Endothelial cell of umbilical vein (primary cell): ENCODE data around the gene DOCK1. TPM values are rescaled to one million over a fixed set of nuclear protein-coding genes. Genes with fewer than 3 reads are reported as not detected.

Experiments used
- BruUV-seq: library from RNA; stranded (reverse); fragments of 400-500 nt; replicated peaks from 2 replicates; lab custom pipeline; 2021; lab: Mats Ljungman, UMichigan
- CTCF ChIA-PET: fragments of 300-600, 350-600 bp; sonication (Branson Sonifier 250); formaldehyde crosslinking; loops from one replicate; lab custom pipeline; 2021; ENCODE audit warnings: antibody characterized with exemption, inconsistent platforms; lab: Charles Lee
- POLR2A ChIA-PET: fragments of 300-600, 350-600 bp; sonication (Branson Sonifier 250); formaldehyde crosslinking; loops from one replicate; lab custom pipeline; 2021; ENCODE audit warnings: antibody characterized with exemption, inconsistent platforms; lab: Charles Lee
- DNase-seq: peaks from one replicate; pipeline ENCODE4 v3.0.0-alpha.2; 2011; ENCODE audit warnings: low read depth, low spot score
- FAIRE-seq: peaks from 2 replicates; lab custom pipeline; 2011; peaks lifted over from hg19 to GRCh38; lab: Jason Lieb, UNC
- H2AFZ ChIP-seq: 2 replicates; pipeline ENCODE4 v1.6.0; 2012; ENCODE audit warnings: low read depth, low read length, control low read depth, inconsistent platforms
- H3K27ac ChIP-seq: 2 replicates; pipeline ENCODE4 v1.5.1; 2011; ENCODE audit warnings: low read depth, mild to moderate bottlenecking, control low read depth, low read length, moderate library complexity; ENCODE audit not compliant: insufficient read depth
- H3K27me3 ChIP-seq, 2 experiments: 2 replicates each; pipeline versions ENCODE4 v1.6.0 to v1.6.1; 2011; ENCODE audit warnings: low read length in 2 of 2, mixed read lengths in 1 of 2; ENCODE audit not compliant: control insufficient read depth in 2 of 2, insufficient read depth in 2 of 2
- H3K36me3 ChIP-seq, 2 experiments: 2 replicates in 1 of 2; 3 replicates in 1 of 2; pipeline ENCODE4 v1.5.1; 2011; ENCODE audit warnings: low read length in 2 of 2, mild to moderate bottlenecking in 1 of 2, moderate library complexity in 1 of 2; ENCODE audit not compliant: control insufficient read depth in 2 of 2, insufficient read depth in 2 of 2; ENCODE audit errors: extremely low read depth in 1 of 2
- H3K4me1 ChIP-seq: 3 replicates; pipeline ENCODE4 v1.5.1; 2011; ENCODE audit warnings: mild to moderate bottlenecking, low read length; ENCODE audit not compliant: control insufficient read depth, insufficient read depth; ENCODE audit errors: extremely low read depth
- H3K4me2 ChIP-seq: 2 replicates; pipeline ENCODE4 v1.6.1; 2011; ENCODE audit warnings: low read length, control low read depth, mixed read lengths; ENCODE audit not compliant: insufficient read depth
- H3K4me3 ChIP-seq, 3 experiments: fragments of 200-600 bp in 1 of 3; sonication (generic), shearing (Covaris generic) in 1 of 3; replicated peaks in 1 of 3; 2 replicates each; pipeline ENCODE4 v1.5.1; 2011 to 2016; ENCODE audit warnings: control low read depth in 3 of 3, low read length in 3 of 3, mild to moderate bottlenecking in 2 of 3, inconsistent platforms in 1 of 3, low read depth in 1 of 3, moderate library complexity in 1 of 3; ENCODE audit not compliant: insufficient read depth in 1 of 3
- H3K79me2 ChIP-seq: 2 replicates; pipeline ENCODE4 v1.6.0; 2012; ENCODE audit warnings: low read length, inconsistent platforms; ENCODE audit not compliant: control insufficient read depth, insufficient read depth
- H3K9ac ChIP-seq: replicated peaks from 2 replicates; pipeline ENCODE3; 2011; ENCODE audit warnings: low read length, control low read depth; ENCODE audit not compliant: insufficient read depth; ENCODE audit errors: extremely low read depth
- H3K9me1 ChIP-seq: replicated peaks from 3 replicates; pipeline ENCODE4 v1.6.0; 2011; ENCODE audit warnings: mild to moderate bottlenecking, low read length; ENCODE audit not compliant: control insufficient read depth, insufficient read depth; ENCODE audit errors: extremely low read depth
- H3K9me3 ChIP-seq: replicated peaks from 2 replicates; pipeline ENCODE4 v1.5.1; 2012; ENCODE audit warnings: low read length, inconsistent platforms; ENCODE audit not compliant: control insufficient read depth, insufficient read depth
- H4K20me1 ChIP-seq: replicated peaks from 2 replicates; pipeline ENCODE3; 2011; ENCODE audit warnings: mild to moderate bottlenecking, low read length; ENCODE audit not compliant: control insufficient read depth, insufficient read depth; ENCODE audit errors: extremely low read depth
- EZH2 ChIP-seq: IDR thresholded peaks from 2 replicates; pipeline ENCODE4 v1.6.1; 2012; ENCODE audit warnings: borderline replicate concordance, low read depth, mild to moderate bottlenecking, moderate library complexity, low read length, inconsistent platforms; ENCODE audit not compliant: severe bottlenecking
- FOS ChIP-seq: IDR thresholded peaks from 2 replicates; pipeline ENCODE4 v1.6.1; 2011; ENCODE audit warnings: mild to moderate bottlenecking, low read length, moderate library complexity, borderline replicate concordance; ENCODE audit not compliant: insufficient read depth
- GATA2 ChIP-seq: IDR thresholded peaks from 2 replicates; pipeline ENCODE4 v1.7.0; 2011; ENCODE audit warnings: low read depth, mild to moderate bottlenecking, moderate library complexity, mixed read lengths, low read length; ENCODE audit not compliant: insufficient read length, insufficient read depth
- JUN ChIP-seq: IDR thresholded peaks from 2 replicates; pipeline ENCODE4 v1.6.1; 2011; ENCODE audit warnings: borderline replicate concordance, low read depth; ENCODE audit not compliant: insufficient read length, insufficient read depth
- MYC ChIP-seq: IDR thresholded peaks from one replicate; pipeline ENCODE4 v1.6.1; 2011; ENCODE audit warnings: mild to moderate bottlenecking, low read depth, low read length
- POLR2A ChIP-seq: IDR thresholded peaks from 2 replicates; pipeline ENCODE4 v1.6.1; 2012; ENCODE audit warnings: low read depth, mild to moderate bottlenecking, control low read depth, low read length
- POLR2AphosphoS5 ChIP-seq: IDR thresholded peaks from 2 replicates; pipeline ENCODE4 v1.6.1; 2012; ENCODE audit warnings: low read depth, mild to moderate bottlenecking, control low read depth, low read length, moderate library complexity; ENCODE audit not compliant: insufficient read depth
- dilution Hi-C: fragments of 300-500 bp; cut with MboI; formaldehyde crosslinking; loops from one replicate; pipeline ENCODE4 v1.15.0; 2019; ENCODE audit warnings: low sequenced_read_pairs; ENCODE audit not compliant: extremely low pct_ligation_motif_present
- intact Hi-C: fragments of 100-400 bp; cut with micrococcal nuclease; formaldehyde crosslinking; loops from one replicate; pipeline ENCODE4 v1.10.0; 2022
- polyA plus RNA-seq, 4 experiments: library from polyadenylated mRNA; depleted of rRNA in 3 of 4; stranded (reverse) in 3 of 4; unstranded in 1 of 4; fragments of >200 nt; gene quantifications; 2 replicates each; pipeline versions ENCODE4 v1.2.1 to v1.2.3, GENCODE V29; 2011 to 2012; ENCODE audit warnings: missing spikeins in 1 of 4
- total RNA-seq: library from RNA; stranded (reverse); gene quantifications from 2 replicates; pipeline ENCODE4 v1.2.3, GENCODE V29; 2021
- TF ChIP-seq, protein P1 (sequence below): IDR thresholded peaks from 2 replicates; pipeline ENCODE4 v1.6.1; 2011; ENCODE audit not compliant: insufficient read depth, insufficient read length
- TF ChIP-seq, protein P2 (sequence below), 2 donors: IDR thresholded peaks; 1 replicate in 1 of 2; 2 replicates in 1 of 2; pipeline ENCODE4 v1.5.1; 2011; ENCODE audit warnings: low read length in 2 of 2, mild to moderate bottlenecking in 2 of 2, moderate library complexity in 2 of 2, control low read depth in 1 of 2, inconsistent platforms in 1 of 2, low read depth in 1 of 2; ENCODE audit not compliant: insufficient read depth in 1 of 2; ENCODE audit errors: extremely low read depth in 1 of 2

The DOCK1 gene
- total and polyA plus RNA-seq, 2 donors (not counting 3 experiments of a cell fraction or from before 2014, with no cell fraction given), result 22.5 to 83.1 TPM

- H3K4me3 ChIP-seq, result no peak overlapping the region
Observed at GRCh38 chr10:126903656-126904360, 1.4 kb upstream of the DOCK1 start.

More at GRCh38 chr10:126903656-126904360, 1.4 kb upstream of the DOCK1 start:
- dilution Hi-C loops, result no loop called here
- TF ChIP-seq, protein P1, sequence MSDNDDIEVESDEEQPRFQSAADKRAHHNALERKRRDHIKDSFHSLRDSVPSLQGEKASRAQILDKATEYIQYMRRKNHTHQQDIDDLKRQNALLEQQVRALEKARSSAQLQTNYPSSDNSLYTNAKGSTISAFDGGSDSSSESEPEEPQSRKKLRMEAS, result no peak
- TF ChIP-seq FOS (no peak), MYC (no peak), GATA2 (no peak), JUN (no peak), POLR2AphosphoS5 (no peak), POLR2A (no peak), EZH2 (no peak)
- TF ChIP-seq, protein P2, sequence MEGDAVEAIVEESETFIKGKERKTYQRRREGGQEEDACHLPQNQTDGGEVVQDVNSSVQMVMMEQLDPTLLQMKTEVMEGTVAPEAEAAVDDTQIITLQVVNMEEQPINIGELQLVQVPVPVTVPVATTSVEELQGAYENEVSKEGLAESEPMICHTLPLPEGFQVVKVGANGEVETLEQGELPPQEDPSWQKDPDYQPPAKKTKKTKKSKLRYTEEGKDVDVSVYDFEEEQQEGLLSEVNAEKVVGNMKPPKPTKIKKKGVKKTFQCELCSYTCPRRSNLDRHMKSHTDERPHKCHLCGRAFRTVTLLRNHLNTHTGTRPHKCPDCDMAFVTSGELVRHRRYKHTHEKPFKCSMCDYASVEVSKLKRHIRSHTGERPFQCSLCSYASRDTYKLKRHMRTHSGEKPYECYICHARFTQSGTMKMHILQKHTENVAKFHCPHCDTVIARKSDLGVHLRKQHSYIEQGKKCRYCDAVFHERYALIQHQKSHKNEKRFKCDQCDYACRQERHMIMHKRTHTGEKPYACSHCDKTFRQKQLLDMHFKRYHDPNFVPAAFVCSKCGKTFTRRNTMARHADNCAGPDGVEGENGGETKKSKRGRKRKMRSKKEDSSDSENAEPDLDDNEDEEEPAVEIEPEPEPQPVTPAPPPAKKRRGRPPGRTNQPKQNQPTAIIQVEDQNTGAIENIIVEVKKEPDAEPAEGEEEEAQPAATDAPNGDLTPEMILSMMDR (IDR thresholded peaks at IDR 0.05; ENCODE audit: extremely low read depth in 1 of 2, insufficient read depth in 1 of 2, low read depth in 1 of 2, low read length in 2 of 2), result no peak
- H4K20me1 ChIP-seq, result no peaks in the 10 kb centered on the region
- no peaks in the 10 kb centered on the region for H3K9me1 ChIP-seq
- FAIRE-seq, result no peak
- ChIA-PET CTCF (interaction anchor here (1.3 kb wide), 1 partner anchor 969 kb away, joined by 3 read pairs; no protein-coding TSS in a partner anchor), POLR2A (no interaction called here)
- no peak overlapping the region for H3K9ac ChIP-seq
- no peak overlapping the region for H2AFZ ChIP-seq
- intact Hi-C loops, result loop anchor here (2.0 to 10.0 kb wide), 4 partner anchors 69 to 839 kb away; no protein-coding TSS in a partner anchor
- no peak overlapping the region for H3K4me2 ChIP-seq
- peaks cover 8% of the 10 kb centered on the region for H3K4me1 ChIP-seq
- H3K36me3 ChIP-seq, result no peaks in the 10 kb centered on the region
- DNase-seq, result no peak
- BruUV-seq, result no TSS peak
- H3K9me3 ChIP-seq, result no peaks in the 10 kb centered on the region
- H3K27ac ChIP-seq, result no peak overlapping the region
- no peaks in the 10 kb centered on the region for H3K27me3 ChIP-seq
- H3K79me2 ChIP-seq, result peaks cover 31% of the 10 kb centered on the region
